ENCODE measurements around the gene CFAP53. TPM values are rescaled to one million over a fixed set of nuclear protein-coding genes. Genes with fewer than 3 reads are reported as not detected.

Gene CFAP53
- total and polyA plus RNA-seq, 2 of the 4 experiments (the other 2 are of a cell fraction), result under 0.01 to 0.12 TPM

GRCh38 chr18:50313031-50313607, 46.8 kb upstream of the CFAP53 start:
- H3K27ac ChIP-seq (ENCODE audit: insufficient read depth, low read length), result no peak overlapping the region
- H2AFZ ChIP-seq (replicated peaks; ENCODE audit: low read length, poor library complexity), result no peak overlapping the region
- H3K9ac ChIP-seq (ENCODE audit: low read depth, low read length), result no peak overlapping the region
- H3K9me3 ChIP-seq (ENCODE audit: control insufficient read depth, insufficient read depth, low read length), result no peaks in the 10 kb centered on the region
- H4K8ac ChIP-seq (ENCODE audit: low read depth in 2 of 2, low read length in 2 of 2), result no peak overlapping the region
- H4K20me1 ChIP-seq (ENCODE audit: insufficient read depth, low read length), result no peaks in the 10 kb centered on the region
- H3K18ac ChIP-seq (ENCODE audit: low read depth, low read length), result no peak overlapping the region
- TF ChIP-seq FOS (IDR thresholded peaks at IDR 0.05; ENCODE audit: low read depth, low read length) (no peak), RFX5 (IDR thresholded peaks at IDR 0.05; ENCODE audit: low read depth, low read length) (no peak), MAZ (IDR thresholded peaks at IDR 0.05; ENCODE audit: borderline replicate concordance, low read depth, low read length) (no peak), MXI1 (IDR thresholded peaks at IDR 0.05; ENCODE audit: borderline replicate concordance, low read depth, low read length) (no peak), MAFK (IDR thresholded peaks at IDR 0.05; ENCODE audit: low read depth, low read length) (no peak), CTCF (conservative IDR thresholded peaks at IDR 0.05; ENCODE audit: low read depth, low read length) (no peak)
- no CpG with 5 or more reads among the region's 2 CpGs for WGBS, 2 experiments (ENCODE audit: extremely low coverage in 2 of 2, insufficient read length in 1 of 2)
- H2BK15ac ChIP-seq (ENCODE audit: low read depth, low read length), result no peak overlapping the region
- no peaks in the 10 kb centered on the region for H3K36me3 ChIP-seq (ENCODE audit: control insufficient read depth, insufficient read depth, low read length)
- 0 out of 2 replicates have a peak, but pooled peaks cover under 1% of the 10 kb centered on the region for H3K9me1 ChIP-seq (ENCODE audit: insufficient read depth, low read length)
- H4K91ac ChIP-seq (ENCODE audit: insufficient read depth, low read depth, low read length), result no peak overlapping the region
- no peak overlapping the region for H2AK9ac ChIP-seq (replicated peaks; ENCODE audit: low read depth, low read length, poor library complexity)
- H3K4me2 ChIP-seq (ENCODE audit: low read depth, low read length), result no peak overlapping the region
- H2BK20ac ChIP-seq (ENCODE audit: low read depth, low read length), result no peak overlapping the region
- no peak overlapping the region for H3K4me3 ChIP-seq (ENCODE audit: insufficient read depth, low read depth, low read length)
- DNase-seq, result no peak
- in situ Hi-C loops (cut with MboI; ENCODE audit: low sequenced_read_pairs), result no loop called here
- H3K14ac ChIP-seq (replicated peaks; ENCODE audit: low read depth, low read length), result no peak overlapping the region
- no peak overlapping the region for H3K56ac ChIP-seq (ENCODE audit: extremely low read depth, insufficient read depth, low read length)
- H3K4me1 ChIP-seq (ENCODE audit: control insufficient read depth, insufficient read depth, low read length), result no peaks in the 10 kb centered on the region
- no peak overlapping the region for H3K4ac ChIP-seq (ENCODE audit: low read depth, low read length)
- dilution Hi-C loops (cut with HindIII; ENCODE audit: low sequenced_read_pairs, unreplicated experiment), result no loop called here
- no peak overlapping the region for H2AK5ac ChIP-seq (ENCODE audit: low read depth, low read length)
- H3K79me1 ChIP-seq (ENCODE audit: low read depth in 1 of 2, low read length in 2 of 2), result no peaks in the 10 kb centered on the region
- ATAC-seq (ENCODE audit: low read depth), result no peak
- no peaks in the 10 kb centered on the region for H3K27me3 ChIP-seq (ENCODE audit: control insufficient read depth, insufficient read depth, low read length)
- intact Hi-C loops (cut with micrococcal nuclease), result no loop called here
- H2BK120ac ChIP-seq (ENCODE audit: low read depth, low read length), result no peak overlapping the region
- POLR2A ChIA-PET (ENCODE audit: unreplicated experiment), result no interaction called here
- no peak overlapping the region for H3K23ac ChIP-seq (ENCODE audit: low read depth, low read length)
- CTCF ChIA-PET, result no interaction called here
- H2BK5ac ChIP-seq (ENCODE audit: low read depth, low read length, poor library complexity, severe bottlenecking), result no peak overlapping the region
- no TSS peak for BruUV-seq (replicated peaks)
- no peak overlapping the region for H4K5ac ChIP-seq (ENCODE audit: low read depth, low read length)
